Sigmoid colon (tissue), 4 donors: Measurements from ENCODE around the gene COL23A1.

Source experiments
- POLR2A ChIP-seq, 2 donors: fragments of 450-650 bp; IDR thresholded peaks; one replicate each; pipeline ENCODE4 v1.6.1; 2016; ENCODE audit warnings: antibody characterized with exemption in 2 of 2, mild to moderate bottlenecking in 2 of 2, moderate library complexity in 2 of 2
- POLR2AphosphoS5 ChIP-seq, 4 donors: sonication (generic); formaldehyde crosslinking; IDR thresholded peaks; one replicate each; pipeline ENCODE4 v1.6.1; 2017; ENCODE audit warnings: antibody characterized with exemption in 4 of 4
- TF ChIP-seq, protein P1 (sequence below), 4 experiments: fragments of 450-650 bp in 3 of 4; fragments of 200-600 bp in 1 of 4; IDR thresholded peaks; one replicate each; pipeline ENCODE4 v1.5.1; 2016 to 2019; ENCODE audit warnings: antibody characterized with exemption in 4 of 4, mild to moderate bottlenecking in 3 of 4, moderate library complexity in 2 of 4

DNA sequence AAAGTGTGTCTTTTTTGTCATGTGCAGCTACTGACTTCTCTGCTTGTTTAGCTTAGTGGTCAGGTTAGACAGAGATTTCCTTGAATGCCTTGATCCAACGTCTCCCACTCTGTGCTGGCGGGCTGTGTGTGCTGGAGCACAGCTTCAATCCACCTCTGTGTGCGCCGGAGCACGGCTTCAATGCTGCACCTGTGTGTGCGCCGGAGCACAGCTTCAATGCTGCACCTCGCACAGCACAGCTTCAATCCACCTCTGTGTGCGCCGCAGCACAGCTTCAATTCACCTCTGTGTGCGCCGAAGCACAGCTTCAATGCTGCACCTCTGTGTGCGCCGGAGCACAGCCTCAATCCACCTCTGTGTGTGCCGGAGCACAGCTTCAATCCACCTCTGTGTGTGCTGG lies 288.6 kb downstream of the COL23A1 start:
- TF ChIP-seq, protein P1, sequence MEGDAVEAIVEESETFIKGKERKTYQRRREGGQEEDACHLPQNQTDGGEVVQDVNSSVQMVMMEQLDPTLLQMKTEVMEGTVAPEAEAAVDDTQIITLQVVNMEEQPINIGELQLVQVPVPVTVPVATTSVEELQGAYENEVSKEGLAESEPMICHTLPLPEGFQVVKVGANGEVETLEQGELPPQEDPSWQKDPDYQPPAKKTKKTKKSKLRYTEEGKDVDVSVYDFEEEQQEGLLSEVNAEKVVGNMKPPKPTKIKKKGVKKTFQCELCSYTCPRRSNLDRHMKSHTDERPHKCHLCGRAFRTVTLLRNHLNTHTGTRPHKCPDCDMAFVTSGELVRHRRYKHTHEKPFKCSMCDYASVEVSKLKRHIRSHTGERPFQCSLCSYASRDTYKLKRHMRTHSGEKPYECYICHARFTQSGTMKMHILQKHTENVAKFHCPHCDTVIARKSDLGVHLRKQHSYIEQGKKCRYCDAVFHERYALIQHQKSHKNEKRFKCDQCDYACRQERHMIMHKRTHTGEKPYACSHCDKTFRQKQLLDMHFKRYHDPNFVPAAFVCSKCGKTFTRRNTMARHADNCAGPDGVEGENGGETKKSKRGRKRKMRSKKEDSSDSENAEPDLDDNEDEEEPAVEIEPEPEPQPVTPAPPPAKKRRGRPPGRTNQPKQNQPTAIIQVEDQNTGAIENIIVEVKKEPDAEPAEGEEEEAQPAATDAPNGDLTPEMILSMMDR (IDR thresholded peaks at IDR 0.05) = no peak
- TF ChIP-seq POLR2A (IDR thresholded peaks at IDR 0.05) = no peak
- TF ChIP-seq POLR2AphosphoS5 (IDR thresholded peaks at IDR 0.05) = no peak
